ENCODE data around the gene C5orf58.

GRCh38 chr5:170288151-170288550 is 55.4 kb downstream of the C5orf58 start:
- no peak for TF ChIP-seq POLR2A (IDR thresholded peaks at IDR 0.05)
- TF ChIP-seq, protein P1, sequence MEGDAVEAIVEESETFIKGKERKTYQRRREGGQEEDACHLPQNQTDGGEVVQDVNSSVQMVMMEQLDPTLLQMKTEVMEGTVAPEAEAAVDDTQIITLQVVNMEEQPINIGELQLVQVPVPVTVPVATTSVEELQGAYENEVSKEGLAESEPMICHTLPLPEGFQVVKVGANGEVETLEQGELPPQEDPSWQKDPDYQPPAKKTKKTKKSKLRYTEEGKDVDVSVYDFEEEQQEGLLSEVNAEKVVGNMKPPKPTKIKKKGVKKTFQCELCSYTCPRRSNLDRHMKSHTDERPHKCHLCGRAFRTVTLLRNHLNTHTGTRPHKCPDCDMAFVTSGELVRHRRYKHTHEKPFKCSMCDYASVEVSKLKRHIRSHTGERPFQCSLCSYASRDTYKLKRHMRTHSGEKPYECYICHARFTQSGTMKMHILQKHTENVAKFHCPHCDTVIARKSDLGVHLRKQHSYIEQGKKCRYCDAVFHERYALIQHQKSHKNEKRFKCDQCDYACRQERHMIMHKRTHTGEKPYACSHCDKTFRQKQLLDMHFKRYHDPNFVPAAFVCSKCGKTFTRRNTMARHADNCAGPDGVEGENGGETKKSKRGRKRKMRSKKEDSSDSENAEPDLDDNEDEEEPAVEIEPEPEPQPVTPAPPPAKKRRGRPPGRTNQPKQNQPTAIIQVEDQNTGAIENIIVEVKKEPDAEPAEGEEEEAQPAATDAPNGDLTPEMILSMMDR (IDR thresholded peaks at IDR 0.05) = no peak

Data from adrenal gland (tissue), 5 donors.